PC-9 (cell line): ENCODE data around the gene CD274.

Experiments
- EZH2 ChIP-seq: fragments of 200-600 bp; sonication (generic); IDR thresholded peaks from 2 replicates; pipeline ENCODE4 v1.8.0; 2017; ENCODE audit warnings: antibody characterized with exemption, low read depth
- TF ChIP-seq, protein P1 (sequence below): fragments of 200-600 bp; sonication (generic); conservative IDR thresholded peaks from 2 replicates; pipeline ENCODE4 v1.6.1; 2017; ENCODE audit warnings: mixed run types, antibody characterized with exemption, mild to moderate bottlenecking, moderate library complexity

DNA sequence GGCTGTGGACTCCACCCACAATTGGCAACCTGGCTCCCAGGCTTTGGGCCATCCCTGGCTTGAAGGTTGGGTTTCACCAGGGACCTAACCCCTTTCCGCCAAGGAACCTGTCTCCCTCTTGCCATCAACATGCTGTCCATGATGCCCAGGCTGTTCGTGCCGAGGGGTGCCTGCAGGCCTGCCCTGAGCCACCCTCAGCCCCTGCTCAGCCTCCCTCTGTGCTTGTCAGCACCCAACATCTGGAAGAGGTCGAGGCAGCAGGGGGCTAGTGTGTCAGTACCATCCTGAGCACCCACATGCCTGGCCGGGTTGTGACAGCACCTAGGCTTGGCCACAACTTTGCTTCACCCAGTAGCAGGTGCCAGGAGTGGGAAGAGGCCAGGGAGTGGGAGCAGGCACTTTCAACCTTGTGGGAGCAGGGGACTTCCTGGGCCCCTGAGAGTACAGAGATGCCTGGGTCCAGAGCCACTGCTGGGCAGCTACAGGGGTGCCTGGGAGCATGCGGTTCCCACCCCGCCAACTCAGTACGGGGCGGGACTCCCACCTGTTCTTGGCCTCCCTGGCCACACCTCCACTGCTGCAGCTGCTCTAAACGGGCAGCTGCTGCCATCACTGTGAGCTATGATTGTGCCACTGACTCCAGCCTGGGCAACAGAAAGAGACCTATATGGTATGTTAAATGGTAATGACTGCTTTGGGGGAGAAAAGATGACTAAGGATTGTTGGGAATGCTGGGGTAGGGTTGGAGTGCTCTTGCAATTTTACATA lies 66.3 kb downstream of the CD274 start:
- TF ChIP-seq EZH2: no peak
- TF ChIP-seq, protein P1, sequence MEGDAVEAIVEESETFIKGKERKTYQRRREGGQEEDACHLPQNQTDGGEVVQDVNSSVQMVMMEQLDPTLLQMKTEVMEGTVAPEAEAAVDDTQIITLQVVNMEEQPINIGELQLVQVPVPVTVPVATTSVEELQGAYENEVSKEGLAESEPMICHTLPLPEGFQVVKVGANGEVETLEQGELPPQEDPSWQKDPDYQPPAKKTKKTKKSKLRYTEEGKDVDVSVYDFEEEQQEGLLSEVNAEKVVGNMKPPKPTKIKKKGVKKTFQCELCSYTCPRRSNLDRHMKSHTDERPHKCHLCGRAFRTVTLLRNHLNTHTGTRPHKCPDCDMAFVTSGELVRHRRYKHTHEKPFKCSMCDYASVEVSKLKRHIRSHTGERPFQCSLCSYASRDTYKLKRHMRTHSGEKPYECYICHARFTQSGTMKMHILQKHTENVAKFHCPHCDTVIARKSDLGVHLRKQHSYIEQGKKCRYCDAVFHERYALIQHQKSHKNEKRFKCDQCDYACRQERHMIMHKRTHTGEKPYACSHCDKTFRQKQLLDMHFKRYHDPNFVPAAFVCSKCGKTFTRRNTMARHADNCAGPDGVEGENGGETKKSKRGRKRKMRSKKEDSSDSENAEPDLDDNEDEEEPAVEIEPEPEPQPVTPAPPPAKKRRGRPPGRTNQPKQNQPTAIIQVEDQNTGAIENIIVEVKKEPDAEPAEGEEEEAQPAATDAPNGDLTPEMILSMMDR: no peak
